Activated naive CD8-positive, alpha-beta T cell treated with anti-CD3 and anti-CD28 coated beads, Interleukin-2, amount 50 U/mL, for 24 hours (primary cell): ENCODE data around the gene OR4N2.
"Not testable (repeated sequence)": the region's sequence is repeated elsewhere in the genome, so short reads cannot be mapped to it uniquely, and the experiment has no call there.

Experiments used
- ATAC-seq: fragments of 150-1000 bp; cut with Tn5 transposase; one replicate; pipeline ENCODE4 v1.10.0; 2021
- DNase-seq: peaks from one replicate; pipeline ENCODE4 v3.0.0; 2021
- H3K27ac Mint-ChIP-seq: one replicate; pipeline ENCODE4 v1.8.0; 2021; ENCODE audit warnings: mild to moderate bottlenecking, mixed read lengths
- H3K27me3 Mint-ChIP-seq: one replicate; pipeline ENCODE4 v1.8.0; 2021; ENCODE audit warnings: mixed read lengths
- H3K36me3 Mint-ChIP-seq: one replicate; pipeline ENCODE4 v1.8.0; 2021; ENCODE audit warnings: low read depth, mixed read lengths
- H3K4me1 Mint-ChIP-seq: one replicate; pipeline ENCODE4 v1.8.0; 2021; ENCODE audit warnings: mixed read lengths
- H3K4me3 Mint-ChIP-seq: one replicate; pipeline ENCODE4 v1.8.0; 2021; ENCODE audit warnings: mild to moderate bottlenecking, moderate library complexity, mixed read lengths
- H3K9me3 Mint-ChIP-seq: one replicate; pipeline ENCODE4 v1.8.0; 2021; ENCODE audit warnings: mixed read lengths

Gene OR4N2

GRCh38 chr14:19803470-19803869 lies at the start of gene OR4N2:
TSS of gene OR4N2 (plus strand) at chr14:19803770. CDS start at chr14:19827449, 23,679 bp downstream.
- H3K9me3 Mint-ChIP-seq, H3K4me3 Mint-ChIP-seq, H3K27ac Mint-ChIP-seq, H3K36me3 Mint-ChIP-seq, DNase-seq, H3K4me1 Mint-ChIP-seq, H3K27me3 Mint-ChIP-seq, ATAC-seq: not testable (repeated sequence)

- no peak for ATAC-seq
- Mint-ChIP-seq H3K4me1 (no peaks in the 10 kb centered on the region), H3K9me3 (no peaks in the 10 kb centered on the region), H3K4me3 (no peak overlapping the region), H3K27me3 (no peaks in the 10 kb centered on the region), H3K27ac (no peak overlapping the region), H3K36me3 (no peaks in the 10 kb centered on the region)
- DNase-seq = no peak
Measured at GRCh38 chr14:19754172-19754571, 49.4 kb upstream of the OR4N2 start.

GRCh38 chr14:19771491-19771890 lies 32.1 kb upstream of the OR4N2 start:
- not testable (repeated sequence) for H3K36me3 Mint-ChIP-seq, H3K27ac Mint-ChIP-seq, H3K4me1 Mint-ChIP-seq, H3K4me3 Mint-ChIP-seq, H3K9me3 Mint-ChIP-seq, H3K27me3 Mint-ChIP-seq, ATAC-seq, DNase-seq

GRCh38 chr14:19771895-19772430 lies 31.6 kb upstream of the OR4N2 start:
- Mint-ChIP-seq H3K27ac (no peak overlapping the region), H3K27me3 (no peaks in the 10 kb centered on the region), H3K9me3 (peaks cover 4% of the 10 kb centered on the region), H3K4me1 (no peaks in the 10 kb centered on the region), H3K36me3 (no peaks in the 10 kb centered on the region), H3K4me3 (no peak overlapping the region)
- no peak for ATAC-seq
- no peak for DNase-seq

- not testable (repeated sequence) for H3K4me1 Mint-ChIP-seq, H3K36me3 Mint-ChIP-seq, ATAC-seq, H3K4me3 Mint-ChIP-seq, H3K9me3 Mint-ChIP-seq, H3K27ac Mint-ChIP-seq, DNase-seq, H3K27me3 Mint-ChIP-seq
Measured at GRCh38 chr14:19772454-19772853, 31.1 kb upstream of the OR4N2 start.

GRCh38 chr14:19773204-19773603 lies 30.4 kb upstream of the OR4N2 start, which contains the start of gene OR4M1:
TSS of gene OR4M1 (plus strand) at chr14:19773504. CDS start at chr14:19780323, 6,819 bp downstream.
- H3K27me3 Mint-ChIP-seq, H3K27ac Mint-ChIP-seq, H3K4me1 Mint-ChIP-seq, ATAC-seq, H3K9me3 Mint-ChIP-seq, DNase-seq, H3K4me3 Mint-ChIP-seq, H3K36me3 Mint-ChIP-seq: not testable (repeated sequence)

GRCh38 chr14:19775587-19775986 lies 28.0 kb upstream of the OR4N2 start:
- no peaks in the 10 kb centered on the region for H3K4me1 Mint-ChIP-seq
- no peaks in the 10 kb centered on the region for H3K36me3 Mint-ChIP-seq
- no peak overlapping the region for H3K4me3 Mint-ChIP-seq
- H3K9me3 Mint-ChIP-seq = peaks cover 4% of the 10 kb centered on the region
- ATAC-seq = no peak
- no peak overlapping the region for H3K27ac Mint-ChIP-seq
- no peaks in the 10 kb centered on the region for H3K27me3 Mint-ChIP-seq
- no peak for DNase-seq

- not testable (repeated sequence) for H3K9me3 Mint-ChIP-seq, ATAC-seq, H3K4me3 Mint-ChIP-seq, H3K27ac Mint-ChIP-seq, DNase-seq, H3K36me3 Mint-ChIP-seq, H3K27me3 Mint-ChIP-seq, H3K4me1 Mint-ChIP-seq
Measured at GRCh38 chr14:19785848-19786247, 17.7 kb upstream of the OR4N2 start.

- H3K4me1 Mint-ChIP-seq, H3K27ac Mint-ChIP-seq, H3K4me3 Mint-ChIP-seq, H3K36me3 Mint-ChIP-seq, H3K9me3 Mint-ChIP-seq, H3K27me3 Mint-ChIP-seq, ATAC-seq, DNase-seq: not testable (repeated sequence)
Measured at GRCh38 chr14:19787318-19787717, 16.3 kb upstream of the OR4N2 start.

GRCh38 chr14:19788150-19788549 lies 15.4 kb upstream of the OR4N2 start:
- DNase-seq, H3K4me1 Mint-ChIP-seq, H3K27ac Mint-ChIP-seq, H3K9me3 Mint-ChIP-seq, ATAC-seq, H3K4me3 Mint-ChIP-seq, H3K27me3 Mint-ChIP-seq, H3K36me3 Mint-ChIP-seq: not testable (repeated sequence)

- not testable (repeated sequence) for ATAC-seq, H3K27me3 Mint-ChIP-seq, H3K36me3 Mint-ChIP-seq, DNase-seq, H3K4me3 Mint-ChIP-seq, H3K4me1 Mint-ChIP-seq, H3K27ac Mint-ChIP-seq, H3K9me3 Mint-ChIP-seq
Measured at GRCh38 chr14:19796520-19797108, 7.0 kb upstream of the OR4N2 start.

GRCh38 chr14:19799880-19800279 lies 3.7 kb upstream of the OR4N2 start:
- H3K27ac Mint-ChIP-seq = no peak overlapping the region
- H3K36me3 Mint-ChIP-seq = no peaks in the 10 kb centered on the region
- no peaks in the 10 kb centered on the region for H3K4me1 Mint-ChIP-seq
- DNase-seq (no peak), ATAC-seq (no peak)
- no peaks in the 10 kb centered on the region for H3K27me3 Mint-ChIP-seq
- peaks cover 4% of the 10 kb centered on the region for H3K9me3 Mint-ChIP-seq
- no peak overlapping the region for H3K4me3 Mint-ChIP-seq

- no peak overlapping the region for H3K4me3 Mint-ChIP-seq
- ATAC-seq = no peak
- H3K27ac Mint-ChIP-seq = no peak overlapping the region
- DNase-seq = no peak
- H3K27me3 Mint-ChIP-seq = no peaks in the 10 kb centered on the region
- peaks cover 4% of the 10 kb centered on the region for H3K9me3 Mint-ChIP-seq
- H3K4me1 Mint-ChIP-seq = no peaks in the 10 kb centered on the region
- H3K36me3 Mint-ChIP-seq = no peaks in the 10 kb centered on the region
Measured at GRCh38 chr14:19800282-19801117, 3.1 kb upstream of the OR4N2 start.

- peaks cover 4% of the 10 kb centered on the region for H3K9me3 Mint-ChIP-seq
- no peak overlapping the region for H3K4me3 Mint-ChIP-seq
- no peaks in the 10 kb centered on the region for H3K36me3 Mint-ChIP-seq
- ATAC-seq (no peak), DNase-seq (no peak)
- H3K27ac Mint-ChIP-seq = no peak overlapping the region
- H3K27me3 Mint-ChIP-seq = no peaks in the 10 kb centered on the region
- H3K4me1 Mint-ChIP-seq = no peaks in the 10 kb centered on the region
Measured at GRCh38 chr14:19801118-19801464, 2.5 kb upstream of the OR4N2 start.

- H3K4me1 Mint-ChIP-seq, H3K27ac Mint-ChIP-seq, H3K9me3 Mint-ChIP-seq, H3K36me3 Mint-ChIP-seq, H3K4me3 Mint-ChIP-seq, H3K27me3 Mint-ChIP-seq, ATAC-seq, DNase-seq: not testable (repeated sequence)
Measured at GRCh38 chr14:19813171-19813920, 9.8 kb downstream of the OR4N2 start.
